HG03432 (cell line): Measurements from ENCODE around the gene NPBWR2.

ENCODE experiments used
- ATAC-seq: cut with Tn5 transposase; IDR thresholded peaks from one replicate; pipeline ENCODE4 v1.9.1; 2021; ENCODE audit warnings: mild to moderate bottlenecking, moderate library complexity; ENCODE audit not compliant: unreplicated experiment

The NPBWR2 gene

GRCh38 chr20:64106981-64107735 lies at the start of gene NPBWR2:
Gene NPBWR2 (minus strand): TSS chr20:64107565. CDS start chr20:64106831, 734 bp downstream.
- no peak for ATAC-seq

- no peak for ATAC-seq
Measured at GRCh38 chr20:64156136-64156885, 48.9 kb upstream of the NPBWR2 start.

GRCh38 chr20:64155258-64156135 lies 48.1 kb upstream of the NPBWR2 start:
- no peak for ATAC-seq

- no peak for ATAC-seq
Measured at GRCh38 chr20:64154590-64155257, 47.4 kb upstream of the NPBWR2 start.

GRCh38 chr20:64153861-64154589 lies 46.7 kb upstream of the NPBWR2 start:
- no peak for ATAC-seq

GRCh38 chr20:64153410-64153809 lies 46.0 kb upstream of the NPBWR2 start:
- no peak for ATAC-seq

GRCh38 chr20:64152906-64153305 lies 45.5 kb upstream of the NPBWR2 start:
- no peak for ATAC-seq

GRCh38 chr20:64151633-64152530 lies 44.5 kb upstream of the NPBWR2 start:
- no peak for ATAC-seq

GRCh38 chr20:64150756-64151632 lies 43.6 kb upstream of the NPBWR2 start:
- no peak for ATAC-seq

- ATAC-seq: no peak
Measured at GRCh38 chr20:64149809-64150560, 42.6 kb upstream of the NPBWR2 start.

GRCh38 chr20:64149141-64149540 lies 41.8 kb upstream of the NPBWR2 start:
- no peak for ATAC-seq

- no peak for ATAC-seq
Measured at GRCh38 chr20:64148581-64148980, 41.2 kb upstream of the NPBWR2 start.

- no peak for ATAC-seq
Measured at GRCh38 chr20:64146936-64147477, 39.6 kb upstream of the NPBWR2 start.

GRCh38 chr20:64146301-64146935 lies 39.1 kb upstream of the NPBWR2 start:
- ATAC-seq: no peak

GRCh38 chr20:64145458-64146300 lies 38.3 kb upstream of the NPBWR2 start:
- no peak for ATAC-seq
